Measurements from ENCODE around the gene ADCY10. TPM values are rescaled to one million over a fixed set of nuclear protein-coding genes. Genes with fewer than 3 reads are reported as not detected.
"Not testable (repeated sequence)": the region's sequence is repeated elsewhere in the genome, so short reads cannot be mapped to it uniquely, and the experiment has no call there.

ADCY10 gene
- total RNA-seq, 1 donor: not detected

- Histone ChIP-seq H3K4me3 (ENCODE audit: low read length) (no peak overlapping the region), H3K4me1 (ENCODE audit: insufficient read depth, low read length) (no peaks in the 10 kb centered on the region), H3K9me3 (ENCODE audit: low read depth, low read length) (no peaks in the 10 kb centered on the region), H3K27me3 (ENCODE audit: insufficient read depth, low read length) (no peaks in the 10 kb centered on the region)
Observed at GRCh38 chr1:167916766-167917511, 3.0 kb upstream of the ADCY10 start.

GRCh38 chr1:167915569-167915968, 1.6 kb upstream of the ADCY10 start:
- H3K4me1 ChIP-seq (ENCODE audit: insufficient read depth, low read length): peaks cover 4% of the 10 kb centered on the region
- no peaks in the 10 kb centered on the region for H3K27me3 ChIP-seq (ENCODE audit: insufficient read depth, low read length)
- no peaks in the 10 kb centered on the region for H3K9me3 ChIP-seq (ENCODE audit: low read depth, low read length)
- no peak overlapping the region for H3K4me3 ChIP-seq (ENCODE audit: low read length)

- Histone ChIP-seq H3K4me1 (ENCODE audit: insufficient read depth, low read length) (peaks cover 7% of the 10 kb centered on the region), H3K27me3 (ENCODE audit: insufficient read depth, low read length) (no peaks in the 10 kb centered on the region), H3K4me3 (ENCODE audit: low read length) (no peak overlapping the region), H3K9me3 (ENCODE audit: low read depth, low read length) (peaks cover 12% of the 10 kb centered on the region)
Observed at GRCh38 chr1:167912294-167912693, 1.6 kb downstream of the ADCY10 start.

GRCh38 chr1:167911413-167911812, 2.5 kb downstream of the ADCY10 start:
- no peaks in the 10 kb centered on the region for H3K27me3 ChIP-seq (ENCODE audit: insufficient read depth, low read length)
- peaks cover 7% of the 10 kb centered on the region for H3K4me1 ChIP-seq (ENCODE audit: insufficient read depth, low read length)
- peaks cover 12% of the 10 kb centered on the region for H3K9me3 ChIP-seq (ENCODE audit: low read depth, low read length)
- no peak overlapping the region for H3K4me3 ChIP-seq (ENCODE audit: low read length)

GRCh38 chr1:167910530-167910929, 3.4 kb downstream of the ADCY10 start:
- Histone ChIP-seq H3K27me3 (ENCODE audit: insufficient read depth, low read length) (no peaks in the 10 kb centered on the region), H3K4me1 (ENCODE audit: insufficient read depth, low read length) (peaks cover 7% of the 10 kb centered on the region), H3K4me3 (ENCODE audit: low read length) (no peak overlapping the region), H3K9me3 (ENCODE audit: low read depth, low read length) (peaks cover 12% of the 10 kb centered on the region)

- Histone ChIP-seq H3K9me3 (ENCODE audit: low read depth, low read length) (peaks cover 12% of the 10 kb centered on the region), H3K4me3 (ENCODE audit: low read length) (no peak overlapping the region), H3K4me1 (ENCODE audit: insufficient read depth, low read length) (peaks cover 7% of the 10 kb centered on the region), H3K27me3 (ENCODE audit: insufficient read depth, low read length) (no peaks in the 10 kb centered on the region)
Observed at GRCh38 chr1:167909691-167910180, 4.2 kb downstream of the ADCY10 start.

GRCh38 chr1:167905671-167906070, 8.3 kb downstream of the ADCY10 start:
- no peaks in the 10 kb centered on the region for H3K27me3 ChIP-seq (ENCODE audit: insufficient read depth, low read length)
- H3K9me3 ChIP-seq (ENCODE audit: low read depth, low read length): peaks cover 12% of the 10 kb centered on the region

GRCh38 chr1:167905182-167905581, 8.8 kb downstream of the ADCY10 start:
- Histone ChIP-seq H3K9me3 (ENCODE audit: low read depth, low read length) (peaks cover 12% of the 10 kb centered on the region), H3K4me3 (ENCODE audit: low read length) (no peak overlapping the region), H3K27me3 (ENCODE audit: insufficient read depth, low read length) (no peaks in the 10 kb centered on the region), H3K4me1 (ENCODE audit: insufficient read depth, low read length) (no peaks in the 10 kb centered on the region)

More at GRCh38 chr1:167905671-167906070, 8.3 kb downstream of the ADCY10 start:
- no peak overlapping the region for H3K4me3 ChIP-seq (ENCODE audit: low read length)
- peaks cover 4% of the 10 kb centered on the region for H3K4me1 ChIP-seq (ENCODE audit: insufficient read depth, low read length)

GRCh38 chr1:167904652-167905130, 9.2 kb downstream of the ADCY10 start:
- no peaks in the 10 kb centered on the region for H3K4me1 ChIP-seq (ENCODE audit: insufficient read depth, low read length)
- H3K4me3 ChIP-seq (ENCODE audit: low read length): no peak overlapping the region
- H3K9me3 ChIP-seq (ENCODE audit: low read depth, low read length): peaks cover 9% of the 10 kb centered on the region
- H3K27me3 ChIP-seq (ENCODE audit: insufficient read depth, low read length): no peaks in the 10 kb centered on the region

GRCh38 chr1:167900907-167901306, 13.0 kb downstream of the ADCY10 start:
- H3K4me1 ChIP-seq (ENCODE audit: insufficient read depth, low read length): no peaks in the 10 kb centered on the region
- H3K9me3 ChIP-seq (ENCODE audit: low read depth, low read length): no peaks in the 10 kb centered on the region
- no peaks in the 10 kb centered on the region for H3K27me3 ChIP-seq (ENCODE audit: insufficient read depth, low read length)
- H3K4me3 ChIP-seq (ENCODE audit: low read length): no peak overlapping the region

GRCh38 chr1:167899253-167899681, 14.7 kb downstream of the ADCY10 start:
- no peak overlapping the region for H3K4me3 ChIP-seq (ENCODE audit: low read length)
- H3K4me1 ChIP-seq (ENCODE audit: insufficient read depth, low read length): no peaks in the 10 kb centered on the region
- H3K9me3 ChIP-seq (ENCODE audit: low read depth, low read length): no peaks in the 10 kb centered on the region
- H3K27me3 ChIP-seq (ENCODE audit: insufficient read depth, low read length): no peaks in the 10 kb centered on the region

GRCh38 chr1:167898578-167899222, 15.2 kb downstream of the ADCY10 start:
- H3K9me3 ChIP-seq (ENCODE audit: low read depth, low read length): no peaks in the 10 kb centered on the region
- H3K27me3 ChIP-seq (ENCODE audit: insufficient read depth, low read length): no peaks in the 10 kb centered on the region
- H3K4me3 ChIP-seq (ENCODE audit: low read length): no peak overlapping the region
- no peaks in the 10 kb centered on the region for H3K4me1 ChIP-seq (ENCODE audit: insufficient read depth, low read length)

GRCh38 chr1:167893798-167894197, 20.1 kb downstream of the ADCY10 start:
- Histone ChIP-seq H3K4me3 (ENCODE audit: low read length) (no peak overlapping the region), H3K27me3 (ENCODE audit: insufficient read depth, low read length) (no peaks in the 10 kb centered on the region), H3K4me1 (ENCODE audit: insufficient read depth, low read length) (no peaks in the 10 kb centered on the region), H3K9me3 (ENCODE audit: low read depth, low read length) (no peaks in the 10 kb centered on the region)

GRCh38 chr1:167890400-167890799, 23.5 kb downstream of the ADCY10 start:
- no peaks in the 10 kb centered on the region for H3K4me1 ChIP-seq (ENCODE audit: insufficient read depth, low read length)
- H3K9me3 ChIP-seq (ENCODE audit: low read depth, low read length): no peaks in the 10 kb centered on the region
- H3K4me3 ChIP-seq (ENCODE audit: low read length): no peak overlapping the region
- H3K27me3 ChIP-seq (ENCODE audit: insufficient read depth, low read length): no peaks in the 10 kb centered on the region

- H3K4me1 ChIP-seq (ENCODE audit: insufficient read depth, low read length); H3K27me3 ChIP-seq (ENCODE audit: insufficient read depth, low read length); H3K4me3 ChIP-seq (ENCODE audit: low read length); H3K9me3 ChIP-seq (ENCODE audit: low read depth, low read length): not testable (repeated sequence)
Observed at GRCh38 chr1:167887187-167887586, 26.7 kb downstream of the ADCY10 start.

Measured in mononuclear cell (primary cell).